ENCODE results near the gene MEP1B.

GRCh38 chr18:32237049-32237448 lies 47.2 kb downstream of the MEP1B start:
- TF ChIP-seq, protein P1, sequence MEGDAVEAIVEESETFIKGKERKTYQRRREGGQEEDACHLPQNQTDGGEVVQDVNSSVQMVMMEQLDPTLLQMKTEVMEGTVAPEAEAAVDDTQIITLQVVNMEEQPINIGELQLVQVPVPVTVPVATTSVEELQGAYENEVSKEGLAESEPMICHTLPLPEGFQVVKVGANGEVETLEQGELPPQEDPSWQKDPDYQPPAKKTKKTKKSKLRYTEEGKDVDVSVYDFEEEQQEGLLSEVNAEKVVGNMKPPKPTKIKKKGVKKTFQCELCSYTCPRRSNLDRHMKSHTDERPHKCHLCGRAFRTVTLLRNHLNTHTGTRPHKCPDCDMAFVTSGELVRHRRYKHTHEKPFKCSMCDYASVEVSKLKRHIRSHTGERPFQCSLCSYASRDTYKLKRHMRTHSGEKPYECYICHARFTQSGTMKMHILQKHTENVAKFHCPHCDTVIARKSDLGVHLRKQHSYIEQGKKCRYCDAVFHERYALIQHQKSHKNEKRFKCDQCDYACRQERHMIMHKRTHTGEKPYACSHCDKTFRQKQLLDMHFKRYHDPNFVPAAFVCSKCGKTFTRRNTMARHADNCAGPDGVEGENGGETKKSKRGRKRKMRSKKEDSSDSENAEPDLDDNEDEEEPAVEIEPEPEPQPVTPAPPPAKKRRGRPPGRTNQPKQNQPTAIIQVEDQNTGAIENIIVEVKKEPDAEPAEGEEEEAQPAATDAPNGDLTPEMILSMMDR (conservative IDR thresholded peaks at IDR 0.05; ENCODE audit: low read depth, low read length), result no peak
- TF ChIP-seq EZH2 (IDR thresholded peaks at IDR 0.05; ENCODE audit: borderline replicate concordance, low read depth, low read length, poor library complexity, severe bottlenecking), result no peak

Measured in A673 (cell line).